NCI-H69 (cell line): Measurements from ENCODE around the gene RPL11.
A peak's percentile ranks its signal among the peaks of the same experiment; 100 is the strongest.
"Not testable (repeated sequence)": the region's sequence is repeated elsewhere in the genome, so short reads cannot be mapped to it uniquely, and the experiment has no call there.

ENCODE experiments used
- DNase-seq: peaks from one replicate; lab custom pipeline; 2025; lab: John Stamatoyannopoulos, UW

Gene RPL11

GRCh38 chr1:23732363-23733224, 41.0 kb downstream of the RPL11 start:
- DNase-seq = no peak

- DNase-seq = not testable (repeated sequence)
Observed at GRCh38 chr1:23733281-23733680, 41.7 kb downstream of the RPL11 start.

- DNase-seq = no peak
Observed at GRCh38 chr1:23736437-23737134, 45.0 kb downstream of the RPL11 start.

- DNase-seq = no peak
Observed at GRCh38 chr1:23741609-23742008, 50.0 kb downstream of the RPL11 start.

- DNase-seq = no peak
Observed at GRCh38 chr1:23742670-23743286, 51.2 kb downstream of the RPL11 start.

- DNase-seq = peak; percentile 81
Observed at GRCh38 chr1:23743287-23744152, 51.9 kb downstream of the RPL11 start, which contains the start of gene ELOA. Gene ELOA, plus strand, starts transcription at chr1:23743471. Its CDS starts 33 bp downstream, at chr1:23743504.

GRCh38 chr1:23745515-23745914, 53.9 kb downstream of the RPL11 start:
- DNase-seq = peak; percentile 37
